Measurements from ENCODE around the gene NACA2.
"Not testable (repeated sequence)": the region's sequence is repeated elsewhere in the genome, so short reads cannot be mapped to it uniquely, and the experiment has no call there.

Gene NACA2

GRCh38 chr17:61562287-61562686, 28.7 kb downstream of the NACA2 start:
- no peak for DNase-seq (ENCODE audit: low read depth)
- TF ChIP-seq CTCF (conservative IDR thresholded peaks at IDR 0.05; ENCODE audit: low read depth, low read length) = no peak
- no peak overlapping the region for H3K4me3 ChIP-seq (ENCODE audit: low read length)

- H3K4me3 ChIP-seq (ENCODE audit: low read length) = no peak overlapping the region
- TF ChIP-seq CTCF (conservative IDR thresholded peaks at IDR 0.05; ENCODE audit: low read depth, low read length) = no peak
- DNase-seq (ENCODE audit: low read depth) = no peak
Measured at GRCh38 chr17:61561354-61561753, 29.7 kb downstream of the NACA2 start.

GRCh38 chr17:61560071-61560470, 30.9 kb downstream of the NACA2 start:
- H3K4me3 ChIP-seq (ENCODE audit: low read length) = no peak overlapping the region
- no peak for TF ChIP-seq CTCF (conservative IDR thresholded peaks at IDR 0.05; ENCODE audit: low read depth, low read length)
- DNase-seq (ENCODE audit: low read depth) = no peak

- no peak overlapping the region for H3K4me3 ChIP-seq (ENCODE audit: low read length)
- TF ChIP-seq CTCF (conservative IDR thresholded peaks at IDR 0.05; ENCODE audit: low read depth, low read length) = no peak
- no peak for DNase-seq (ENCODE audit: low read depth)
Measured at GRCh38 chr17:61556224-61557188, 34.5 kb downstream of the NACA2 start.

GRCh38 chr17:61555127-61555566, 35.9 kb downstream of the NACA2 start:
- no peak overlapping the region for H3K4me3 ChIP-seq (ENCODE audit: low read length)
- no peak for DNase-seq (ENCODE audit: low read depth)
- no peak for TF ChIP-seq CTCF (conservative IDR thresholded peaks at IDR 0.05; ENCODE audit: low read depth, low read length)

- H3K4me3 ChIP-seq (ENCODE audit: low read length) = no peak overlapping the region
- DNase-seq (ENCODE audit: low read depth) = no peak
- TF ChIP-seq CTCF (conservative IDR thresholded peaks at IDR 0.05; ENCODE audit: low read depth, low read length) = no peak
Measured at GRCh38 chr17:61554209-61554608, 36.8 kb downstream of the NACA2 start.

- not testable (repeated sequence) for H3K4me3 ChIP-seq (ENCODE audit: low read length); DNase-seq (ENCODE audit: low read depth)
Measured at GRCh38 chr17:61552560-61552959, 38.5 kb downstream of the NACA2 start.

Data from retinal pigment epithelial cell (primary cell).